ENCODE data around the gene PEDS1. TPM values are rescaled to one million over a fixed set of nuclear protein-coding genes. Genes with fewer than 3 reads are reported as not detected.

Gene PEDS1
- total and polyA plus RNA-seq, 10 of the 15 experiments (the other 5 are each of a cell fraction or from before 2014, with no cell fraction given), result 1.7 to 25.6 (median 16.8) TPM

- Histone ChIP-seq H2AFZ (ENCODE audit: control insufficient read depth, low read depth, low read length) (no peak overlapping the region), H3K27me3 (replicated peaks in 1 of 2; ENCODE audit: control insufficient read depth in 2 of 2, insufficient read depth in 2 of 2, low read length in 1 of 2) (no peaks in the 10 kb centered on the region), H4K20me1 (ENCODE audit: control insufficient read depth, insufficient read depth) (no peaks in the 10 kb centered on the region), H3K9ac (ENCODE audit: control insufficient read depth, insufficient read depth, low read length) (no peak overlapping the region), H3K36me3 (ENCODE audit: control insufficient read depth in 2 of 2, insufficient read depth in 2 of 2, low read length in 1 of 2) (peaks cover 12 to 32% of the 10 kb centered on the region in 2 experiments), H3K4me2 (ENCODE audit: control insufficient read depth, insufficient read depth) (no peak overlapping the region), H3K27ac (ENCODE audit: control insufficient read depth, insufficient read depth) (no peak overlapping the region), H3K79me2 (ENCODE audit: control insufficient read depth, insufficient read depth, low read length) (no peaks in the 10 kb centered on the region), H3K4me1 (ENCODE audit: control insufficient read depth, insufficient read depth, low read length) (no peaks in the 10 kb centered on the region), H3K4me3 (no peak overlapping the region), H3K9me3 (replicated peaks; ENCODE audit: control insufficient read depth, insufficient read depth, low read length) (no peaks in the 10 kb centered on the region)
- FAIRE-seq (no peak), DNase-seq (ENCODE audit: low read depth, low spot score) (no peak), ATAC-seq (peak; percentile 30; the same call in 1 of the 3 replicates)
- CTCF ChIA-PET, result interaction anchor here (0.6 to 3.8 kb wide), 2 partner anchors 12 to 31 kb away, joined by 3 to 14 read pairs; no protein-coding TSS in a partner anchor
- POLR2A ChIA-PET, result interaction anchor here (0.6 kb wide), 1 partner anchor 14 kb away, joined by 3 read pairs; no protein-coding TSS in a partner anchor
- SMC1A ChIA-PET (ENCODE audit: uncharacterized antibody, unreplicated experiment), result interaction anchor here (1.3 kb wide), 1 partner anchor 20 kb away, joined by 3 read pairs; the partner anchor contains the start of gene PEDS1
- intact Hi-C loops (cut with micrococcal nuclease; ENCODE audit: unreplicated experiment), result no loop called here
- RAD21 ChIA-PET (ENCODE audit: unreplicated experiment), result no interaction called here
- BruUV-seq (replicated peaks), result no TSS peak
- in situ Hi-C loops (cut with MboI), result no loop called here
- TF ChIP-seq, protein P1, sequence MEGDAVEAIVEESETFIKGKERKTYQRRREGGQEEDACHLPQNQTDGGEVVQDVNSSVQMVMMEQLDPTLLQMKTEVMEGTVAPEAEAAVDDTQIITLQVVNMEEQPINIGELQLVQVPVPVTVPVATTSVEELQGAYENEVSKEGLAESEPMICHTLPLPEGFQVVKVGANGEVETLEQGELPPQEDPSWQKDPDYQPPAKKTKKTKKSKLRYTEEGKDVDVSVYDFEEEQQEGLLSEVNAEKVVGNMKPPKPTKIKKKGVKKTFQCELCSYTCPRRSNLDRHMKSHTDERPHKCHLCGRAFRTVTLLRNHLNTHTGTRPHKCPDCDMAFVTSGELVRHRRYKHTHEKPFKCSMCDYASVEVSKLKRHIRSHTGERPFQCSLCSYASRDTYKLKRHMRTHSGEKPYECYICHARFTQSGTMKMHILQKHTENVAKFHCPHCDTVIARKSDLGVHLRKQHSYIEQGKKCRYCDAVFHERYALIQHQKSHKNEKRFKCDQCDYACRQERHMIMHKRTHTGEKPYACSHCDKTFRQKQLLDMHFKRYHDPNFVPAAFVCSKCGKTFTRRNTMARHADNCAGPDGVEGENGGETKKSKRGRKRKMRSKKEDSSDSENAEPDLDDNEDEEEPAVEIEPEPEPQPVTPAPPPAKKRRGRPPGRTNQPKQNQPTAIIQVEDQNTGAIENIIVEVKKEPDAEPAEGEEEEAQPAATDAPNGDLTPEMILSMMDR (IDR thresholded peaks at IDR 0.05 in 2 of 3, conservative IDR thresholded peaks at IDR 0.05 in 1 of 3; ENCODE audit: control insufficient read depth in 2 of 3, extremely low read depth in 1 of 3, insufficient read depth in 1 of 3, low read depth in 3 of 3, low read length in 3 of 3), result peak in 2 of 3 experiments; percentile 23 to 24; a peak in 2 of 6 replicates
- TF ChIP-seq CBX5 (IDR thresholded peaks at IDR 0.05; ENCODE audit: low read depth), result no peak
- TF ChIP-seq, protein P2, sequence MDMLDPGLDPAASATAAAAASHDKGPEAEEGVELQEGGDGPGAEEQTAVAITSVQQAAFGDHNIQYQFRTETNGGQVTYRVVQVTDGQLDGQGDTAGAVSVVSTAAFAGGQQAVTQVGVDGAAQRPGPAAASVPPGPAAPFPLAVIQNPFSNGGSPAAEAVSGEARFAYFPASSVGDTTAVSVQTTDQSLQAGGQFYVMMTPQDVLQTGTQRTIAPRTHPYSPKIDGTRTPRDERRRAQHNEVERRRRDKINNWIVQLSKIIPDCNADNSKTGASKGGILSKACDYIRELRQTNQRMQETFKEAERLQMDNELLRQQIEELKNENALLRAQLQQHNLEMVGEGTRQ (IDR thresholded peaks at IDR 0.05; ENCODE audit: borderline replicate concordance, low read depth, low read length), result no peak
- TF ChIP-seq HDGF (IDR thresholded peaks at IDR 0.05), result no peak
- 93% methylated on average over 9 of the region's 9 CpGs for WGBS (ENCODE audit: insufficient coverage, insufficient replicate concordance, low lambda C conversion rate, missing lambda C conversion rate)
These were observed 19.9 kb downstream of the PEDS1 start for GRCh38 chr20:50133474-50134217.

Data from GM12878 (cell line).